Measurements from ENCODE around the gene BRMS1L. TPM values are rescaled to one million over a fixed set of nuclear protein-coding genes. Genes with fewer than 3 reads are reported as not detected.
"Not testable (repeated sequence)": the region's sequence is repeated elsewhere in the genome, so short reads cannot be mapped to it uniquely, and the experiment has no call there.

BRMS1L gene
- polyA plus RNA-seq, 1 donor from 2014 or later = 30.8 TPM

- not testable (repeated sequence) for H3K36me3 ChIP-seq (ENCODE audit: insufficient read depth, low read length); H3K27ac ChIP-seq (ENCODE audit: low read length); H4K20me1 ChIP-seq (ENCODE audit: insufficient read depth); H3K9me2 ChIP-seq (ENCODE audit: insufficient read depth, low read length); H3K79me2 ChIP-seq (replicated peaks; ENCODE audit: insufficient read depth, low read length); H2AFZ ChIP-seq (ENCODE audit: low read depth, low read length); H3K4me3 ChIP-seq (ENCODE audit: low read length); H3K4me2 ChIP-seq (ENCODE audit: low read length); H3K9me3 ChIP-seq (ENCODE audit: low read length); H3F3A ChIP-seq (ENCODE audit: insufficient read depth, low read length, poor library complexity, severe bottlenecking); H3K27me3 ChIP-seq (ENCODE audit: insufficient read depth, low read depth, low read length); H3K9ac ChIP-seq (ENCODE audit: low read length)
Measured at GRCh38 chr14:35842245-35842644, 16.1 kb downstream of the BRMS1L start.

DNA sequence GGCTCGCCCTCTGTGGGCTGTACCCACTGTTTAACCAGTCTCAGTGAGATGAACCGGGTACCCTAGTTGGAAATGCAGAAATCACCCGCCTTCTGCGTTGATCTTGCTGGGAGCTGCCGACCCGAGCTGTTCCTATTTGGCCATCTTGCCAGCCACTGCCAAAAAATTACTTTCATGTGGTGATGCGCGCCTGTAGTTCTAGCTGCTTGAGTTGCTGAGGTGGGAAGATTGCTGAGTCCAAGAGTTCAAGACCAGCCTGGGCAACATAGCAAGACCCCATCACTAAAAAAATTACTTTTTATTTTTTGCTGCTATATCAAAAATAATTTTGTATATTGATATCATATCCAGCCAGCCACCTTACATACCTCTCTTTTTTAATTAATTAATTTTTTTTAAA, 18.4 kb downstream of the BRMS1L start:
- Histone ChIP-seq H3K4me2 (ENCODE audit: low read length) (no peak overlapping the region), H3K9me3 (ENCODE audit: low read length) (no peaks in the 10 kb centered on the region), H3K36me3 (ENCODE audit: insufficient read depth, low read length) (no peaks in the 10 kb centered on the region), H3K79me2 (replicated peaks; ENCODE audit: insufficient read depth, low read length) (no peaks in the 10 kb centered on the region), H3K4me3 (ENCODE audit: low read length) (no peak overlapping the region), H3K27me3 (ENCODE audit: insufficient read depth, low read depth, low read length) (no peaks in the 10 kb centered on the region), H3K9ac (ENCODE audit: low read length) (no peak overlapping the region), H3K9me2 (ENCODE audit: insufficient read depth, low read length) (no peaks in the 10 kb centered on the region), H2AFZ (ENCODE audit: low read depth, low read length) (no peak overlapping the region), H3F3A (ENCODE audit: insufficient read depth, low read length, poor library complexity, severe bottlenecking) (no peaks in the 10 kb centered on the region), H3K27ac (ENCODE audit: low read length) (no peak overlapping the region), H4K20me1 (ENCODE audit: insufficient read depth) (no peaks in the 10 kb centered on the region)
- TF ChIP-seq MXI1 (conservative IDR thresholded peaks at IDR 0.05; ENCODE audit: poor library complexity, severe bottlenecking) (no peak), SMC3 (conservative IDR thresholded peaks at IDR 0.05; ENCODE audit: poor library complexity) (no peak), EZH2 (IDR thresholded peaks at IDR 0.05; ENCODE audit: borderline replicate concordance, insufficient read depth, low read length, poor library complexity, severe bottlenecking) (no peak), POLR2AphosphoS5 (IDR thresholded peaks at IDR 0.05) (no peak)
- TF ChIP-seq, protein P1, sequence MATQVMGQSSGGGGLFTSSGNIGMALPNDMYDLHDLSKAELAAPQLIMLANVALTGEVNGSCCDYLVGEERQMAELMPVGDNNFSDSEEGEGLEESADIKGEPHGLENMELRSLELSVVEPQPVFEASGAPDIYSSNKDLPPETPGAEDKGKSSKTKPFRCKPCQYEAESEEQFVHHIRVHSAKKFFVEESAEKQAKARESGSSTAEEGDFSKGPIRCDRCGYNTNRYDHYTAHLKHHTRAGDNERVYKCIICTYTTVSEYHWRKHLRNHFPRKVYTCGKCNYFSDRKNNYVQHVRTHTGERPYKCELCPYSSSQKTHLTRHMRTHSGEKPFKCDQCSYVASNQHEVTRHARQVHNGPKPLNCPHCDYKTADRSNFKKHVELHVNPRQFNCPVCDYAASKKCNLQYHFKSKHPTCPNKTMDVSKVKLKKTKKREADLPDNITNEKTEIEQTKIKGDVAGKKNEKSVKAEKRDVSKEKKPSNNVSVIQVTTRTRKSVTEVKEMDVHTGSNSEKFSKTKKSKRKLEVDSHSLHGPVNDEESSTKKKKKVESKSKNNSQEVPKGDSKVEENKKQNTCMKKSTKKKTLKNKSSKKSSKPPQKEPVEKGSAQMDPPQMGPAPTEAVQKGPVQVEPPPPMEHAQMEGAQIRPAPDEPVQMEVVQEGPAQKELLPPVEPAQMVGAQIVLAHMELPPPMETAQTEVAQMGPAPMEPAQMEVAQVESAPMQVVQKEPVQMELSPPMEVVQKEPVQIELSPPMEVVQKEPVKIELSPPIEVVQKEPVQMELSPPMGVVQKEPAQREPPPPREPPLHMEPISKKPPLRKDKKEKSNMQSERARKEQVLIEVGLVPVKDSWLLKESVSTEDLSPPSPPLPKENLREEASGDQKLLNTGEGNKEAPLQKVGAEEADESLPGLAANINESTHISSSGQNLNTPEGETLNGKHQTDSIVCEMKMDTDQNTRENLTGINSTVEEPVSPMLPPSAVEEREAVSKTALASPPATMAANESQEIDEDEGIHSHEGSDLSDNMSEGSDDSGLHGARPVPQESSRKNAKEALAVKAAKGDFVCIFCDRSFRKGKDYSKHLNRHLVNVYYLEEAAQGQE (IDR thresholded peaks at IDR 0.05; ENCODE audit: borderline replicate concordance) = no peak

DNA sequence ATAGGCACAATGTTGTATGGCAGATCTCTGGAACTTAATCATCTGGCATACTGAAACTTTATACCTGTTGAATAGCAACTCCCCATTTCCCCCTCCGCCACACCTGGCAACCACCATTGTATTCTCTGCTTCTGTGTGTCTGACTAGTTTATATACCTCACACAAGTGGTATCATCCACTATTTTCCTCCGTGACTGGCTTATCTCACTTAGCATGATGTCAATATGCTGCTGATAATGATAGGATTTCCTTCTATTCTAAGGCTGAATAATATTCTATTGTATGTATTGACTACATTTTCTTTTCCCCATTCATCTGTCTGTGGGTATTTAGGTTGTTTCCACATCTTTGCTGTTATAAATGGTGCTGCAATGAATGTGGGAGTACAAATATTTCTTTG, 21.5 kb downstream of the BRMS1L start:
- Histone ChIP-seq H3K9ac (ENCODE audit: low read length) (no peak overlapping the region), H3K27me3 (ENCODE audit: insufficient read depth, low read depth, low read length) (no peaks in the 10 kb centered on the region), H3F3A (ENCODE audit: insufficient read depth, low read length, poor library complexity, severe bottlenecking) (no peaks in the 10 kb centered on the region), H4K20me1 (ENCODE audit: insufficient read depth) (no peaks in the 10 kb centered on the region), H3K9me2 (ENCODE audit: insufficient read depth, low read length) (no peaks in the 10 kb centered on the region), H2AFZ (ENCODE audit: low read depth, low read length) (no peak overlapping the region), H3K4me2 (ENCODE audit: low read length) (no peak overlapping the region), H3K4me3 (ENCODE audit: low read length) (no peak overlapping the region), H3K9me3 (ENCODE audit: low read length) (peaks cover 10% of the 10 kb centered on the region), H3K36me3 (ENCODE audit: insufficient read depth, low read length) (no peaks in the 10 kb centered on the region), H3K27ac (ENCODE audit: low read length) (no peak overlapping the region), H3K79me2 (replicated peaks; ENCODE audit: insufficient read depth, low read length) (no peaks in the 10 kb centered on the region)
- no peak for TF ChIP-seq TAF1 (IDR thresholded peaks at IDR 0.05; ENCODE audit: low read depth)
- no peak for TF ChIP-seq EZH2 (IDR thresholded peaks at IDR 0.05; ENCODE audit: borderline replicate concordance, insufficient read depth, low read length, poor library complexity, severe bottlenecking)
- TF ChIP-seq, protein P1 (IDR thresholded peaks at IDR 0.05; ENCODE audit: borderline replicate concordance) = no peak
- TF ChIP-seq SMC3 (conservative IDR thresholded peaks at IDR 0.05; ENCODE audit: poor library complexity) = no peak
- no peak for TF ChIP-seq RAD21 (conservative IDR thresholded peaks at IDR 0.05)
- TF ChIP-seq EP300 (conservative IDR thresholded peaks at IDR 0.05; ENCODE audit: poor library complexity, severe bottlenecking) = no peak

Measured in neural cell (in vitro differentiated cells).